Suprapubic skin (tissue), 4 donors: ENCODE results near the gene MOCOS. TPM values are rescaled to one million over a fixed set of nuclear protein-coding genes. Genes with fewer than 3 reads are reported as not detected.

Experiments
- DNase-seq, 2 donors: peaks; one replicate each; pipeline ENCODE4 v3.0.0-alpha.2; 2019; ENCODE audit warnings: low spot score in 2 of 2
- H3K27ac ChIP-seq: fragments of 200-600 bp; sonication (generic); one replicate; pipeline ENCODE4 v1.5.1; 2019
- H3K27me3 ChIP-seq: fragments of 200-600 bp; sonication (generic); one replicate; pipeline ENCODE4 v1.5.1; 2019
- H3K36me3 ChIP-seq: fragments of 200-600 bp; sonication (generic); one replicate; pipeline ENCODE4 v1.5.1; 2019
- H3K4me1 ChIP-seq: fragments of 200-600 bp; sonication (generic); one replicate; pipeline ENCODE4 v1.5.1; 2019
- H3K4me3 ChIP-seq: fragments of 200-600 bp; sonication (generic); one replicate; pipeline ENCODE4 v1.5.1; 2019; ENCODE audit warnings: mild to moderate bottlenecking
- H3K9me3 ChIP-seq: fragments of 200-600 bp; sonication (generic); one replicate; pipeline ENCODE4 v1.5.1; 2019
- CTCF ChIP-seq, 2 donors: fragments of 200-600 bp in 1 of 2; fragments of 450-650 bp in 1 of 2; sonication (generic) in 1 of 2; IDR thresholded peaks; one replicate each; pipeline ENCODE4 v1.5.1; 2016 to 2019; ENCODE audit warnings: antibody characterized with exemption in 2 of 2, mild to moderate bottlenecking in 1 of 2, moderate library complexity in 1 of 2
- EP300 ChIP-seq: sonication (generic); formaldehyde crosslinking; IDR thresholded peaks from one replicate; pipeline ENCODE4 v1.6.1; 2017; ENCODE audit warnings: antibody characterized with exemption
- POLR2A ChIP-seq, 2 donors: fragments of 450-650 bp; IDR thresholded peaks; one replicate each; pipeline ENCODE4 v1.6.1; 2017; ENCODE audit warnings: antibody characterized with exemption in 2 of 2, mild to moderate bottlenecking in 2 of 2, moderate library complexity in 2 of 2
- POLR2AphosphoS5 ChIP-seq, 3 donors: sonication (generic); formaldehyde crosslinking; IDR thresholded peaks; one replicate each; pipeline ENCODE4 v1.6.1; 2017; ENCODE audit warnings: antibody characterized with exemption in 3 of 3
- WGBS: methylation state at CpG from one replicate; pipeline ENCODE4 v1.1.5; 2018; 5-methylcytosine and 5-hydroxymethylcytosine counted together
- total RNA-seq, 4 donors: library from RNA; depleted of rRNA; stranded (reverse); fragments of >200 nt; gene quantifications; one replicate each; pipeline ENCODE4 v1.1.0, GENCODE V29; 2016

MOCOS gene
- total RNA-seq, 4 donors from 2014 or later: 4.6 to 9.2 (median 6.4) TPM

GRCh38 chr18:36295880-36296301, 108.6 kb downstream of the MOCOS start:
- TF ChIP-seq POLR2A (IDR thresholded peaks at IDR 0.05): no peak
- no peak for TF ChIP-seq EP300
- Histone ChIP-seq H3K27ac (no peak overlapping the region), H3K27me3 (peaks cover 23% of the 10 kb centered on the region), H3K36me3 (no peaks in the 10 kb centered on the region), H3K4me1 (peaks cover 24% of the 10 kb centered on the region), H3K4me3 (peak overlapping the region; percentile 72), H3K9me3 (no peaks in the 10 kb centered on the region)
- WGBS: 43% methylated on average over 21 of the region's 21 CpGs
- DNase-seq: no peak

DNA sequence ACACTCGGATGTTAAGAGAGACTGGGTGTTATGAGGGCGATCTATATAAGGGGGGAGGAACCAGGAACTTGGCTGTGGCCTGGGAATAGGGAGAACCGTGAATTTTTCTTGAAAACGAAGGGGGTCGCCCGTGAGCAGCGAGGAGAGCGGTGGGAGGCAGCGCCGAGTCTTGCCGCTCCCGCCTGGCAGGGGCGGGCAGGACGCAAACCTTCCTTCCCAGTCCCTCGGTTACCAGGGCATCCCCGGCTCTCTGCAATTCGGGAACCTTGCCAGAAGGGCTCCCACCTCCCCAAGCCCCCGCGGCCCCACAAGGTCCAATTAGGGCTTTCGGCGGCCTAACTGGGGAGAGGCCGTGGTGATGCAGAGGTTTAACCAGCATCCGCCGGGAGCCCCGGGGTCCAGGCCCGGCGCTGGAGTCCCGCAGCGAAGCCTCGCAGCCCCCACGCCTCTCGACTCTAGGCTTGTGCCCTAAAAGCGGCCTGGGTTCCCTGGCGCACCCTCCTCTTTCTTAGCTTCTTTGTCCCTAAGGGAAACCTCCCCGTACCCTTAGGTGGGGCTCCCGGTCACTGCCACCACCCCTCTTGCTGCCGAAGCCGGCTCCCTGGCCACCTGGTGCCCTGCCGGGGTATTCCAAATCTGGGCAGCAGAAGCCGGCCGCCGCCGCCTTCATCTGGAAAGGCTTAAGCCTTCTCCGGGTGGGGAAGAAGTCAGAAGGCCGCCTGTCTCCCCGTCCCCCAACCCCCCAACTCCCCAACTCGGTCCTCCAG, 109.5 kb downstream of the MOCOS start:
- no peak for DNase-seq

GRCh38 chr18:36297417-36298125, 110.3 kb downstream of the MOCOS start, which contains the start of gene FHOD3:
TSS of gene FHOD3 (plus strand) at chr18:36297713. CDS start at chr18:36297836, 123 bp downstream.
- Histone ChIP-seq H3K27ac (peak within 1 kb of the TSS; percentile 57), H3K27me3 (peaks cover 23% of the 10 kb centered on the region)

More for the DNA sequence above, 109.5 kb downstream of the MOCOS start:
- TF ChIP-seq POLR2A (IDR thresholded peaks at IDR 0.05) (no peak), CTCF (IDR thresholded peaks at IDR 0.05) (peak in 1 of 2 donors; percentile 13), EP300 (no peak), POLR2AphosphoS5 (IDR thresholded peaks at IDR 0.05) (no peak)
- H3K27ac ChIP-seq: peak overlapping the region; percentile 57
- no peaks in the 10 kb centered on the region for H3K36me3 ChIP-seq
- peaks cover 23% of the 10 kb centered on the region for H3K27me3 ChIP-seq
- H3K4me1 ChIP-seq: peaks cover 24% of the 10 kb centered on the region
- WGBS: 2% methylated on average over 30 of the region's 47 CpGs
- H3K4me3 ChIP-seq: peak overlapping the region; percentile 72
- no peaks in the 10 kb centered on the region for H3K9me3 ChIP-seq

DNA sequence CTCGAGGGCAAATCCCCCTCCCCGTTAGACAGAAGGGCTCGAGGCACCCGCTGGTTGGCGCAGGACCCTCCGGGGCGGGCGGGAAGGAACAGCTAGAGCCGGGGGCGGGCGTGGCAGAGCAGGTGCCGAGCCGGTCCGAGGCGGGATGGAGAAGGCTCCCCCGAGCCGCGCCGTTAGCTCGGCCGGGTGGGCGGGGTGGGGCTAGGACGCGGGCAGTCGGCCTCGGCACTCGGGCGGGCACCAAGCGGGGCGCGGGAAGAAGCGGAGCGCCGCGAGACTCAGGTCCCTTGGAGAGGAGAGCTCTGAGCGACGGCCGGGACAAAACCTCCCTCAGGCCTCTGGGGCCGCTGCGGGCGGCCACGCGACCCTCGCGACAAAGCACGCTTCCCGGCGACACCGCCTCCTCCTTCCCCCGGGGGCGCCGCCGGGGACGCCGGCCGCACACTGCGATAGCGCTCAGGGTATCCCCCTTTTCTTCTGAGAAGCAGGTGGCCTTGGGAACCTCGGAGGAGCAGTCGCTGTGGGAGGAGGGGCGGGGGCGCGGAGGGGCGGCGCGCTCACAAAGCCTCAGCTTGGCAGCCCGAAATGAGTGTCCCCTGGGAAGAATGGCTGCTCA, 110.9 kb downstream of the MOCOS start:
- Histone ChIP-seq H3K36me3 (no peaks in the 10 kb centered on the region), H3K4me3 (peak overlapping the region; percentile 72), H3K27me3 (peaks cover 23% of the 10 kb centered on the region), H3K4me1 (peaks cover 24% of the 10 kb centered on the region), H3K9me3 (no peaks in the 10 kb centered on the region), H3K27ac (no peak overlapping the region)
- TF ChIP-seq CTCF (IDR thresholded peaks at IDR 0.05) (no peak), POLR2A (IDR thresholded peaks at IDR 0.05) (no peak), POLR2AphosphoS5 (IDR thresholded peaks at IDR 0.05) (no peak), EP300 (no peak)
- no peak for DNase-seq
- 3% methylated on average over 41 of the region's 67 CpGs for WGBS

More at GRCh38 chr18:36297417-36298125, 110.3 kb downstream of the MOCOS start, which contains the start of gene FHOD3:
- Histone ChIP-seq H3K36me3 (no peaks in the 10 kb centered on the region), H3K4me1 (peaks cover 24% of the 10 kb centered on the region), H3K4me3 (peak within 1 kb of the TSS; percentile 72), H3K9me3 (no peaks in the 10 kb centered on the region)
- TF ChIP-seq POLR2AphosphoS5 (IDR thresholded peaks at IDR 0.05) (no peak), EP300 (no peak), POLR2A (IDR thresholded peaks at IDR 0.05) (no peak), CTCF (IDR thresholded peaks at IDR 0.05) (no peak)
- WGBS: 0% methylated on average over 11 of the region's 91 CpGs
- no peak for DNase-seq

DNA sequence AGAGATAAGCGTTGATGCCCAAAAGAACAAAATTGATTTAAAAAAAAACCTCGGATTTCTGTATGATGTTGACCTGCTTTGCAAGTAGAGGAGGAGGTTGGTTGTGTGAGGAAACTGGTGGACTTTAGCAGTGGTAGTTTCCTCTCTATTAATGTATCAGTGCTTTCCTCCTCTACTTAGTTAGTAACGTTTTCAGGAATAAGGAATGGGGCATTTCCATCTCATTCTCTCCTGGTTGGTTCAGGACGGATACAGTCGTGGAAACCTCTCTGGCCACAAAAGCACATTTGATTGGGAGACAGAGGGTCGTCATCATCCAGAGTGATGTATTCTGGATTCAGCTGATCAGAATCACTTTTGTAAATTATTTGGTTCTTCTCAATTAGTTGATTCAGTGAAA, 111.7 kb downstream of the MOCOS start:
- Histone ChIP-seq H3K27me3 (peaks cover 23% of the 10 kb centered on the region), H3K4me1 (peaks cover 24% of the 10 kb centered on the region), H3K27ac (no peak overlapping the region), H3K4me3 (no peak overlapping the region), H3K36me3 (no peaks in the 10 kb centered on the region), H3K9me3 (no peaks in the 10 kb centered on the region)
- 73% methylated on average over 6 of the region's 6 CpGs for WGBS
- no peak for DNase-seq
- TF ChIP-seq EP300 (no peak), POLR2A (IDR thresholded peaks at IDR 0.05) (no peak), POLR2AphosphoS5 (IDR thresholded peaks at IDR 0.05) (no peak), CTCF (IDR thresholded peaks at IDR 0.05) (no peak)
